Renal cortex interstitium (tissue), 11 donors: Measurements from ENCODE around the gene TAB2. TPM values are rescaled to one million over a fixed set of nuclear protein-coding genes. Genes with fewer than 3 reads are reported as not detected.
"Not testable (repeated sequence)": the region's sequence is repeated elsewhere in the genome, so short reads cannot be mapped to it uniquely, and the experiment has no call there.

ENCODE experiments used
- DNase-seq, 11 donors: peaks; one replicate each; pipeline ENCODE4 v3.0.0-alpha.2; 2013; ENCODE audit warnings: low read depth in 9 of 11, low spot score in 4 of 11; ENCODE audit errors: extremely low read depth in 1 of 11
- polyA plus RNA-seq, 3 donors: library from polyadenylated mRNA; unstranded; fragments of 120-200 nt; gene quantifications; one replicate each; pipeline ENCODE4 v1.2.1, GENCODE V29; 2013; ENCODE audit not compliant: insufficient read length in 3 of 3

The TAB2 gene
- polyA plus RNA-seq, 3 donors, result 82.6 to 111 (median 91.1) TPM

- no peak for DNase-seq
Observed at GRCh38 chr6:149302723-149303122, 14.8 kb upstream of the TAB2 start.

GRCh38 chr6:149303468-149303867, 14.0 kb upstream of the TAB2 start:
- DNase-seq, result no peak

- DNase-seq, result no peak
Observed at GRCh38 chr6:149305372-149305771, 12.1 kb upstream of the TAB2 start.

GRCh38 chr6:149306967-149307366, 10.5 kb upstream of the TAB2 start:
- no peak for DNase-seq

- DNase-seq, result no peak
Observed at GRCh38 chr6:149311293-149311692, 6.2 kb upstream of the TAB2 start.

- no peak for DNase-seq
Observed at GRCh38 chr6:149311766-149312165, 5.7 kb upstream of the TAB2 start.

- no peak for DNase-seq
Observed at GRCh38 chr6:149313070-149313469, 4.4 kb upstream of the TAB2 start.

- DNase-seq, result no peak
Observed at GRCh38 chr6:149313861-149314260, 3.7 kb upstream of the TAB2 start.

GRCh38 chr6:149314325-149314905, 3.1 kb upstream of the TAB2 start:
- no peak for DNase-seq

- no peak for DNase-seq
Observed at GRCh38 chr6:149316108-149316727, 1.3 kb upstream of the TAB2 start.

- DNase-seq, result peak in 10 of 11 donors; percentile 63 to 93 (median 87)
Observed at GRCh38 chr6:149316740-149317643, 520 bp upstream of the TAB2 start.

- no peak for DNase-seq
Observed at GRCh38 chr6:149318581-149319286, 1.2 kb downstream of the TAB2 start.

- no peak for DNase-seq
Observed at GRCh38 chr6:149319422-149319821, 1.9 kb downstream of the TAB2 start.

GRCh38 chr6:149320016-149320415, 2.5 kb downstream of the TAB2 start:
- DNase-seq, result not testable (repeated sequence)

- DNase-seq, result no peak
Observed at GRCh38 chr6:149320796-149321195, 3.3 kb downstream of the TAB2 start.

- DNase-seq, result no peak
Observed at GRCh38 chr6:149323353-149323752, 5.8 kb downstream of the TAB2 start.

- no peak for DNase-seq
Observed at GRCh38 chr6:149323925-149324324, 6.4 kb downstream of the TAB2 start.

- no peak for DNase-seq
Observed at GRCh38 chr6:149324428-149324827, 6.9 kb downstream of the TAB2 start.

GRCh38 chr6:149325648-149326236, 8.2 kb downstream of the TAB2 start:
- no peak for DNase-seq
